GM12872 (cell line): Measurements from ENCODE around the gene LRATD1.

Experiments
- TF ChIP-seq, protein P1 (sequence below): IDR thresholded peaks from 3 replicates; pipeline ENCODE4 v1.5.1; 2011; ENCODE audit warnings: low read depth, mild to moderate bottlenecking, low read length, moderate library complexity; ENCODE audit not compliant: insufficient read depth

Gene LRATD1

GRCh38 chr2:14634182-14634488 lies 1.6 kb downstream of the LRATD1 start:
- TF ChIP-seq, protein P1, sequence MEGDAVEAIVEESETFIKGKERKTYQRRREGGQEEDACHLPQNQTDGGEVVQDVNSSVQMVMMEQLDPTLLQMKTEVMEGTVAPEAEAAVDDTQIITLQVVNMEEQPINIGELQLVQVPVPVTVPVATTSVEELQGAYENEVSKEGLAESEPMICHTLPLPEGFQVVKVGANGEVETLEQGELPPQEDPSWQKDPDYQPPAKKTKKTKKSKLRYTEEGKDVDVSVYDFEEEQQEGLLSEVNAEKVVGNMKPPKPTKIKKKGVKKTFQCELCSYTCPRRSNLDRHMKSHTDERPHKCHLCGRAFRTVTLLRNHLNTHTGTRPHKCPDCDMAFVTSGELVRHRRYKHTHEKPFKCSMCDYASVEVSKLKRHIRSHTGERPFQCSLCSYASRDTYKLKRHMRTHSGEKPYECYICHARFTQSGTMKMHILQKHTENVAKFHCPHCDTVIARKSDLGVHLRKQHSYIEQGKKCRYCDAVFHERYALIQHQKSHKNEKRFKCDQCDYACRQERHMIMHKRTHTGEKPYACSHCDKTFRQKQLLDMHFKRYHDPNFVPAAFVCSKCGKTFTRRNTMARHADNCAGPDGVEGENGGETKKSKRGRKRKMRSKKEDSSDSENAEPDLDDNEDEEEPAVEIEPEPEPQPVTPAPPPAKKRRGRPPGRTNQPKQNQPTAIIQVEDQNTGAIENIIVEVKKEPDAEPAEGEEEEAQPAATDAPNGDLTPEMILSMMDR: no peak

- TF ChIP-seq, protein P1: no peak
These were observed 2.2 kb downstream of the LRATD1 start for GRCh38 chr2:14634489-14635390.

DNA sequence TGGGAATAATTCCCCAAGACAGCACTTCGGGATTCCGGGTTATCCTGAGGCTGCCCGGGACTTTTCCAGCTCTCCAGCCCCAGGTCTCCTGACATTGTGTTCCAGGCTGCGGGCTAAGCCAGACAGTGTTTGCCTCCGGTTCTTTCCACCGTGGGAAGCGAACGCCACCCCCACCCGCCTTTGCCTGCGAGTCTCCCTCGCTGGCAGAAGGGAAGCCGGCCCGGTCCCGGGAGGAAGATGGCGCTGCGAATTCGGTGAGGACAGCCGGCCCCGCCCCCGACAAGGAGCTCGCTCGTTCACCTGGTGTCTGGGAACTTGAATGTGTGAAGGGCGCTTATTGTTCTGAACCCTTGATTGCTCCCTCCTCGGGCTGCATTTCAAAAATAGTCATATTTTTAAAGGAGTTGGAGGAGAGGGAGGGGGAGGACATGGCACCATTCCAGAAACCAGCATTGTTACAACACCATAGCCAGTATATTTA lies 2.9 kb downstream of the LRATD1 start:
- TF ChIP-seq, protein P1: no peak

DNA sequence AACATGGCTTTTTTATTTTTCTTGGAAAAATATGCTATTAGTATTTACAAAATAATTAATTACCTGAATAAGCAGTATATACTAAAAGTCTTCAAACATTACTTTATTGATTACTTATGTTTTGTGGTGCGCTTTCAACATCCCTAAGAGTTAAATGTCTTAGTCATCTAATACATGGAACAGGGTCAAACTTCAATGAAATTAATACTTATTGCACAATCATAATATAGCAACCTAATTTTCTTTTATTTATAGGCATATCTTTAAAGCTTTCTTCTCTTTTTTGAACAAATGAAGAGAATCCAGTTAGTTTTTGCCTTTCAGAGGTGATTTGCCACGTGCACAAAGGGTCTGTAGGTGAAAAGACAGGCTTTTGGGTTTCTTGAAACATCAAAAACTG lies 6.0 kb downstream of the LRATD1 start:
- TF ChIP-seq, protein P1: no peak

GRCh38 chr2:14641116-14641515 lies 8.6 kb downstream of the LRATD1 start:
- TF ChIP-seq, protein P1: no peak

DNA sequence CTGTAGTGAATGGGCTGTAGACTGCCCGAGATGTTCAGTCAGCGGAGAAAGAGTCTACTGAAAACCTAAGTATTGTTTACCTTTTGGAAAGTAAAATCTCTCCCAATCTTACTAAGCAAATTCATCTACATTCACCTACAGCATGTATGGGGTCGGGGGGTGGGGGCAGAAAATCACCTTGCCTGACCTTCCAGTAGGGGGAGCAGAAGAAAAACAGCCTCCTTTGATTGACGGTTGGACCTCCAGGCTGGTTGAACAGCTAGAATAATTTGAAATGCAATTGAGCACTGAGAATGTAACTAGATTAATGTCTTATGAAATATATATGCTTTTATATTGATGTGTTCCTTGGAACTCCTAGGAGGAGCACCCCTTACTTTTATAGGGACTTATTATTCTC lies 10.0 kb downstream of the LRATD1 start:
- TF ChIP-seq, protein P1: peak; percentile 31; the same call in 2 of the 3 replicates

DNA sequence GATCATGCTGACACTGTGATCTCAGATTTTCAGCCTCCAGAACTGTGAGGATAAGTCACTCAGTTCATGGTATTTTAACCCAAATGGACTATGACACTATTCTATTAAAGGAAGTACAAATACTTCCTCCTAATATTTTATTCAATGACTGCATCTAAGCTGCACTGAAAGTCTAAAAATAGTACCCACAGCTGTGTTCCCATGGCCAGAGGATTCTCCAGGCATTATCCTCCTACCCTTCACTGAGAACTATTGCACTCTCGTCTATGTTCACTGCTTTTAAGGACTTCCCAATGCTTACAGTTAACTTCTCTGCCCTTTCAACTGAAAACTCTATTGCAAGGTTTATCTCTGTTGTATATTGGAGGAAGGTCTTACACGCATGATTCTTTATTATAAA lies 15.2 kb downstream of the LRATD1 start:
- TF ChIP-seq, protein P1: no peak
